Measurements from ENCODE around the gene CCNY. TPM values are rescaled to one million over a fixed set of nuclear protein-coding genes. Genes with fewer than 3 reads are reported as not detected.

The CCNY gene
- total RNA-seq, 1 experiment from 2014 or later = 59.1 TPM

- no peak for DNase-seq
- no peaks in the 10 kb centered on the region for H3K36me3 Mint-ChIP-seq (ENCODE audit: insufficient read depth, unreplicated experiment)
- BruUV-seq (replicated peaks) = no TSS peak
- H3K27ac Mint-ChIP-seq (ENCODE audit: unreplicated experiment) = no peak overlapping the region
- no peak overlapping the region for H3K4me3 Mint-ChIP-seq (ENCODE audit: low read depth, unreplicated experiment)
- intact Hi-C loops (cut with micrococcal nuclease; ENCODE audit: unreplicated experiment) = loop anchor here (5.0 kb wide), 1 partner anchor 167 kb away; the partner anchor contains the start of gene CCNY
- no peaks in the 10 kb centered on the region for H3K9me3 Mint-ChIP-seq (ENCODE audit: low read depth, unreplicated experiment)
- TF ChIP-seq, protein P1, sequence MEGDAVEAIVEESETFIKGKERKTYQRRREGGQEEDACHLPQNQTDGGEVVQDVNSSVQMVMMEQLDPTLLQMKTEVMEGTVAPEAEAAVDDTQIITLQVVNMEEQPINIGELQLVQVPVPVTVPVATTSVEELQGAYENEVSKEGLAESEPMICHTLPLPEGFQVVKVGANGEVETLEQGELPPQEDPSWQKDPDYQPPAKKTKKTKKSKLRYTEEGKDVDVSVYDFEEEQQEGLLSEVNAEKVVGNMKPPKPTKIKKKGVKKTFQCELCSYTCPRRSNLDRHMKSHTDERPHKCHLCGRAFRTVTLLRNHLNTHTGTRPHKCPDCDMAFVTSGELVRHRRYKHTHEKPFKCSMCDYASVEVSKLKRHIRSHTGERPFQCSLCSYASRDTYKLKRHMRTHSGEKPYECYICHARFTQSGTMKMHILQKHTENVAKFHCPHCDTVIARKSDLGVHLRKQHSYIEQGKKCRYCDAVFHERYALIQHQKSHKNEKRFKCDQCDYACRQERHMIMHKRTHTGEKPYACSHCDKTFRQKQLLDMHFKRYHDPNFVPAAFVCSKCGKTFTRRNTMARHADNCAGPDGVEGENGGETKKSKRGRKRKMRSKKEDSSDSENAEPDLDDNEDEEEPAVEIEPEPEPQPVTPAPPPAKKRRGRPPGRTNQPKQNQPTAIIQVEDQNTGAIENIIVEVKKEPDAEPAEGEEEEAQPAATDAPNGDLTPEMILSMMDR (IDR thresholded peaks at IDR 0.05; ENCODE audit: unreplicated experiment) = no peak
- H3K27me3 Mint-ChIP-seq (ENCODE audit: unreplicated experiment) = no peaks in the 10 kb centered on the region
- H3K4me1 Mint-ChIP-seq (ENCODE audit: low read depth, unreplicated experiment) = no peaks in the 10 kb centered on the region
- CTCF ChIA-PET = interaction anchor here (1.6 kb wide), 1 partner anchor 8 kb away, joined by 5 read pairs; no protein-coding TSS in a partner anchor
Measured at GRCh38 chr10:35504132-35504531, 167.8 kb downstream of the CCNY start.

GRCh38 chr10:35505241-35505873, 169.0 kb downstream of the CCNY start:
- Mint-ChIP-seq H3K27ac (ENCODE audit: unreplicated experiment) (no peak overlapping the region), H3K36me3 (ENCODE audit: insufficient read depth, unreplicated experiment) (no peaks in the 10 kb centered on the region), H3K4me3 (ENCODE audit: low read depth, unreplicated experiment) (no peak overlapping the region), H3K9me3 (ENCODE audit: low read depth, unreplicated experiment) (no peaks in the 10 kb centered on the region), H3K4me1 (ENCODE audit: low read depth, unreplicated experiment) (no peaks in the 10 kb centered on the region), H3K27me3 (ENCODE audit: unreplicated experiment) (no peaks in the 10 kb centered on the region)
- no peak for DNase-seq
- CTCF ChIA-PET = interaction anchor here (0.7 to 1.6 kb wide), 2 partner anchors 10 to 55 kb away, joined by 4 to 5 read pairs; no protein-coding TSS in a partner anchor
- intact Hi-C loops (cut with micrococcal nuclease; ENCODE audit: unreplicated experiment) = no loop called here
- BruUV-seq (replicated peaks) = no TSS peak
- TF ChIP-seq, protein P1 (IDR thresholded peaks at IDR 0.05; ENCODE audit: unreplicated experiment) = no peak

- no peak overlapping the region for H3K27ac Mint-ChIP-seq (ENCODE audit: unreplicated experiment)
- intact Hi-C loops (cut with micrococcal nuclease; ENCODE audit: unreplicated experiment) = no loop called here
- no peaks in the 10 kb centered on the region for H3K4me1 Mint-ChIP-seq (ENCODE audit: low read depth, unreplicated experiment)
- CTCF ChIA-PET = no interaction called here
- no TSS peak for BruUV-seq (replicated peaks)
- H3K4me3 Mint-ChIP-seq (ENCODE audit: low read depth, unreplicated experiment) = no peak overlapping the region
- no peaks in the 10 kb centered on the region for H3K27me3 Mint-ChIP-seq (ENCODE audit: unreplicated experiment)
- no peak for DNase-seq
- H3K36me3 Mint-ChIP-seq (ENCODE audit: insufficient read depth, unreplicated experiment) = no peaks in the 10 kb centered on the region
- TF ChIP-seq, protein P1 (IDR thresholded peaks at IDR 0.05; ENCODE audit: unreplicated experiment) = no peak
- no peaks in the 10 kb centered on the region for H3K9me3 Mint-ChIP-seq (ENCODE audit: low read depth, unreplicated experiment)
Measured at GRCh38 chr10:35506741-35507140, 170.4 kb downstream of the CCNY start.

GRCh38 chr10:35507519-35508109, 171.3 kb downstream of the CCNY start:
- intact Hi-C loops (cut with micrococcal nuclease; ENCODE audit: unreplicated experiment) = no loop called here

More at GRCh38 chr10:35507519-35508109, 171.3 kb downstream of the CCNY start:
- Mint-ChIP-seq H3K4me1 (ENCODE audit: low read depth, unreplicated experiment) (no peaks in the 10 kb centered on the region), H3K27ac (ENCODE audit: unreplicated experiment) (no peak overlapping the region), H3K36me3 (ENCODE audit: insufficient read depth, unreplicated experiment) (no peaks in the 10 kb centered on the region), H3K27me3 (ENCODE audit: unreplicated experiment) (no peaks in the 10 kb centered on the region), H3K9me3 (ENCODE audit: low read depth, unreplicated experiment) (no peaks in the 10 kb centered on the region), H3K4me3 (ENCODE audit: low read depth, unreplicated experiment) (no peak overlapping the region)
- TF ChIP-seq, protein P1 (IDR thresholded peaks at IDR 0.05; ENCODE audit: unreplicated experiment) = no peak
- CTCF ChIA-PET = no interaction called here
- no TSS peak for BruUV-seq (replicated peaks)
- no peak for DNase-seq

Data from Calu3 (cell line).